IPS DF 4.7 (cell line): ENCODE measurements around the gene TMEM132E.

Source experiments
- DNase-seq: peaks from one replicate; pipeline ENCODE4 v3.0.0-alpha.2; 2013; ENCODE audit warnings: low spot score; ENCODE audit errors: extremely low read depth

Gene TMEM132E

DNA sequence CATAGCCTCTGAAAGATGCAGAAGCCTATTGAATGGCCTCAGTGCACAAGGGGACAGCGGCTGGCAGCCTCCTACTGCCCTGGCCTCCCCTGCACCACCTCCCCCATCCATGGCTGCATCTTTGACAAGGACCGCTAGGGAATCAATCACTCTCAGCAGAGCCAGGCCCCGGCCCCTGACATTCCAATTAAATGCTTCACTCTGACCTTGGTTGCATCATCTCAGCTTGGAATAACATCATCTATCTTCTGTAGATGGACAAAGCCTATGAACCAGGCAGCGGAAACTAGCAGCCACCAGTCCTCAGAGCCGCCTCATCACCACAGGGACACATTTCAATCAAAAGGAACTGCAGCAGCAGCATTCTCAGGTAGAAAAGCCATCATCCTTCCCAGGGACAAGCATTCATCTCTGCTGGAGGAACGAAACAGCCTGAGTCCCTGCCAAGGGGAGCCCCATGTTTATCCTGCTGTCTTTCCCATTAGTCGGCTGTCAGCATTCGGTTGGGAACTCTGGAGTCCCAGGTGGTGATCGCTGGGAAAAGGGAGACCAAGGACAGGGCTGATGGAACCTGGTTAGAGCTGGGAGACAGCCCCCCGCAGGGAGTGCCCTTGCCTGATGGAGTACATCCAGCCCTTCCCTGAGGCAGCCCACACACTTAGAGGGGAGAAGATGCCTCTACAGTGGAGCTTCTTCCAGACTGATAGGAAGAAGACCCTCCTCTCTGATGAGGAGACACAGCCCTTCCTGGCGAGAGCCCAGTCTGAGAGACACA, 11.5 kb upstream of the TMEM132E start:
- DNase-seq: no peak

DNA sequence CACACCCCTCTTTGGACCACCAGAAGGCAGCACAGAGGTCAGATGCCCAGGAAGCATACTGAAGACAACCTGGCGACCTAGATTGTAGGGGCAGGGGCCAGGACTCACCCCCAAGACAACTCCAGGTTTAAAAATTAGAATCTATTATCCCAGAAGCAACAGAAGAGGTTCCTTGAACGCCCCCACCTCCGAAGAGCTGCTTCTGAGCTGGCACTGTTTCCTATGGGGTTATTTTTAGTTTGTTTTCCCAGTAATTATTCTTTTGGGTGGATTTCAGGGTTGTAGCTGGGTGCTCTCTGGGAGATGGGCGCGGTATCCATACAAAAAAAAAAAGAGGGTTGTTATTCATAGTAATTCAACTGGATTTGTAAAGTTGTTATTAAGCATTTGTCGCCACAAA, 10.4 kb upstream of the TMEM132E start:
- no peak for DNase-seq

DNA sequence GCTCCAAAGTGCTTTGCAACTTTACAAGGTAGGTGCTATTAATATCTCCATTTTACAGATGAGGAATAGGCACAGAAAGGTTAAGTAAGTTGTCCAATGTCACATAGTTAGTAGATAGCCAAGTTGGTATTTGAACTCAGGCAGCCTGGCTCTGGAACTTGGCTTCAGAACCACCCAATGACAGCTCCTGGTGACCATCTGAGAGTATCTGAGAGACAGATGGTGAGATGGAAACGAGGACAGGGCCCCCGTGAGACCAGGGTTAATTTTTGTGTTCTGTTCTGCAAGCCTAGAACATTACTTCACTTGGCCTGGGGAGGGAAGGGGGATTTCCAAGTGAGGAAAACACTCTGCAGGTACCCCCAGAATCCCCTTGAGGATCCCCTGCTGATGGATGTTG, 9.8 kb upstream of the TMEM132E start:
- DNase-seq: no peak

DNA sequence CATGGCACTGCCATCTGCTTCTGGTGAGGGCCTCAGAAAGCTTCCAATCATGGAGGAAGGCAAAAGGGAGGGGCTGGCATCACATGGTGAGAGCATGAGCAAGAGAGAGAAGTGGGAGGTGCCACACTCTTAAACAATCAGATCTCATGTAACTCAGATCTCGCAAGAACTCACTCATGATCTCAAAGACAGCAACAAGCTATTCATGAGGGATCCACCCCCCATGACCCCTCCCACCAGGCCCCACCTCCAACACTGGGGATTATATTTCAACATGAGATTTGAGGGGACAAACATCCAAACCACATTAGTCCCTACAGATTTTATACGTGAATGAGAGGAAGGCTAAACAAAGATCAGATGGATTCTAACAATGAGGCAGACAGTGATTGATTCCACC, 8.9 kb upstream of the TMEM132E start:
- no peak for DNase-seq

DNA sequence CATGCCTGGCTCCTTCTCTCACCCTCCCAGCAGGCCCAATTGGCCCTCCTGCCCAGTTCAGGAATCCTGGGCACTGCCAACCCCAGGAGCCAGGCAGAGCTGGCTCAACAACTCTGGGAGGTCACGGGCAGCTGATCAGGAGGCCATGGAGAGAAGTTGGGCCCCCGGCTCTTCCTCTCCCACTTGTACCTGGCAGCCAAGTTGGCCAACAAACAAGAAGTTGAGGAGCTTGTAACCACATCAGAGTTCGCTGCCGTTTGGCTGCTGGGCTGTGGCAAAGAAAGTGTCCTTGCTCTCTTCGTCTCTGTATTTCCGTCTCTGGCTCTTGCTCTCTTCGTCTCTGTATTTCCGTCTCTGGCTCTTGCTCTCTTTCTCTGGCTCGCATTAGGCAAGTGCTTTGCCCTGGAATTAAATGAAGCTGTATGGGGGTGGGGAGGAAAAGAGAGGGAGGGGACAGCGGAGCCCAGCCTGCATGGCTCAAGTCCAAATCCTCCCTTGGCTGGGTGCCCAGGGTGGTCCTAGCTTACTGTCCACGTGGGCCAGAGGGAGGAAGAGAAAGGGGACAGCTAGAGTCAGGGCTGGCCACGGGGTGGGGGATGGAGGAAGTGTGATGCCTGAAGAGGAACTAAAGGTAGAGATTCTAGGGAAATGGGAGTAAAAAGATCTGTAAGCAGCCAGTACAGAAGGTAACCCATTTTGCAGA, 7.8 kb upstream of the TMEM132E start:
- no peak for DNase-seq

DNA sequence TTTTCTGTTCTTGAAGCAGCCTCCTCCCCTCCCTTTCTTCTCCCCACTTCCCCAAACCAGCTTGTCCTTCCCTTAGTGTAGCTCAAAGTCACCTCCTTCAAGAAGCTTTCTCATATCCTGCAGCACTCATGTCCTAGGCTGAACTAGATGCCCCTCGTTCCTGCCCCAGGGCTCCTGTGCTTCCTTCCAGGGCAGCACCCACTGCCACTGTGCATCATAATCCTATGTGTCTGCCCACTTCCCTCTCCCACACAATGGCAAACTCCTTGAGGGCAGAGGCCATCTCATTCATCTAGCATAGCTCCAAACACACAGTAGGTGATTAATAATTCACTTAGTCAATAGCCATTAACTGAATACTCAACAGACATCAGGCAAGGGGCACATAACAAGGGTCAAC, 6.9 kb upstream of the TMEM132E start:
- DNase-seq: no peak

DNA sequence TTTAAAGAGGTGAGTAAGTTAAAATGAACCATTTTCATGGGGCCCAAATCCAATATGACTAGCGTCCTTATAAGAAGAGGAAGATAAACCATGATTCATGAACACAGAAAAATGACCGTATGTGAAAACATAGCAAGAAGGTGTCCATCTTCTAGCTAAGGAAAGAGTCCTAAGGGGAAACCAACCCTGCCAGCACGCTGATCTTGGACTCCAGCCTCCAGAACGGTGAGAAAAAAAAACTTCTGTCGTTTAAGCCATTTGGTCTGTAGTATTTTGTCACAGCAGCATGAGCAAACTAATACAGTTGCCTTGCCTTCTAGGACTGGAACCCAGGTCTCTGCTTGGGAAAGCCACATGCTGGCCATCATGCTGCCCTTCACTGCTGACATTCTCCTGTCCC, 4.2 kb upstream of the TMEM132E start:
- DNase-seq: no peak

DNA sequence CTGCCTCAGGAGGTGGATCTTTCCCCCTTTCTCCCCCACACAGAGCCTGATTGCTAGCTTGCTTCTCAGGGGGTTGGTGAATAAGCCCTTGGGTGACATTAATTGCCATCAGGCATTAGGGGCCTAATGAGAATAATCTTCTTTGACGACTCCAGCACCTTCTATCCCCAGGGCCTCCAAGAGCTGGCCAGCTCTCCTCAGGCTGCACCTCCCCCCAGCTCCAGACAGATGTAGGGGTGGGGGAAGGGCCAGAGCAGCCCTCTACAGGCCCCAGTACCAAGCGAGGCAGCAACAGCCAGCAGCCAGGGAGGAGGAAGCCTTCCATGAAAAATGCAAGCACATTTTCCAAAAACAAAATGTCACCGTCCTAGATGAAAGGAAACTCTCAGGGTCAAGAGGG, 1.4 kb upstream of the TMEM132E start:
- DNase-seq: no peak

DNA sequence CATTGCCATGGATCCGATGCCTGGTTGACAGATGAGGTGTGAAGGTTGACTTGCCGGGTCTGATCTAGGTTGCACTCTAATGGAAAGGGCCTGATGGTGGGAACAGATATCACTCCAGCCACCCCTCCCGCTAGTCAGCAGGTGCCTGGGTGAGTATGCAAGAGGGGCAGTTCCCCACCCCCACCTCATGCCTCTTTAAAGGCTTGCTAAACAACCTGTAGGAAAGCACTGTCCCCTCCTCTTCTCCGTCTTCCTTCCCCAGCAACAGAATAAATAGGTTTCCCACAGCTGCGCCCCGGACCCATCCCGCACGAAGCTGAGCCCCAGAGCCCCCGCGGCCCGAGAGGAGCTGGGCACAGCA, 746 bp upstream of the TMEM132E start:
- no peak for DNase-seq

DNA sequence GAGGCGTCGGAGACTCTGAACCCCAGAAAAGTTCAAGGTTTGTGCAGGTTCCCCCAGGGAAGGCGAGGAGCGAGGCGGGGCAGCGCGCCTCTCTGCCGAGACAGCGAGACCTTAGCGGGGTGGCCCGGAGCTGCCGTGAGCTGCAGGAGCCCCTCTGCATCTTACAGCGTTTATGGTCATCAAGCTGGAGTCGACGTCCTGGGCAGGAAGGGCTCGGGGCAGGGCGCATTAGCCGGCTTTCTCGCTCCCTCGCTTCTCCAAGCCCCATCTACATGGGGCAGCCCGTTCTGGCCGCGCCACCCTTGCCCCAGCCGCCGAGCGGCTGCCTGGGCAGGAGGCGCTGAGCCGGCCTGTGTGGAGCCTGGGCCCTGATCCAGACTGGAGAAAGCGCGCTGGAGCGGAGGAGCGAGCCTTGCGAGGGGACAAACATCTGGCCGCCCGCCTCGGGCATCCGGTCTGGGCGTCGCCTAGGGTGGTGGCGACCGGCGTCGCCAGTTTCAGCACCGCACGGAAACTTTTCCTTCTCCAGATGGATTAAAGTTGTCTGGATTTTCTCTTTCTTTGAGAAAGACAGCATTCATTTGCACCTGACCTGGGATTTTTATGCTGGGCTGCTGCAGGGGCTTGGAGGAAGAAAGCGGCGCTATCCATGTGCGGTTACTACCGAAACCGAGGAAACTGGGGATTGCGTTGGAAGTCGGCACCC, 750 bp downstream of the TMEM132E start:
- DNase-seq: no peak

DNA sequence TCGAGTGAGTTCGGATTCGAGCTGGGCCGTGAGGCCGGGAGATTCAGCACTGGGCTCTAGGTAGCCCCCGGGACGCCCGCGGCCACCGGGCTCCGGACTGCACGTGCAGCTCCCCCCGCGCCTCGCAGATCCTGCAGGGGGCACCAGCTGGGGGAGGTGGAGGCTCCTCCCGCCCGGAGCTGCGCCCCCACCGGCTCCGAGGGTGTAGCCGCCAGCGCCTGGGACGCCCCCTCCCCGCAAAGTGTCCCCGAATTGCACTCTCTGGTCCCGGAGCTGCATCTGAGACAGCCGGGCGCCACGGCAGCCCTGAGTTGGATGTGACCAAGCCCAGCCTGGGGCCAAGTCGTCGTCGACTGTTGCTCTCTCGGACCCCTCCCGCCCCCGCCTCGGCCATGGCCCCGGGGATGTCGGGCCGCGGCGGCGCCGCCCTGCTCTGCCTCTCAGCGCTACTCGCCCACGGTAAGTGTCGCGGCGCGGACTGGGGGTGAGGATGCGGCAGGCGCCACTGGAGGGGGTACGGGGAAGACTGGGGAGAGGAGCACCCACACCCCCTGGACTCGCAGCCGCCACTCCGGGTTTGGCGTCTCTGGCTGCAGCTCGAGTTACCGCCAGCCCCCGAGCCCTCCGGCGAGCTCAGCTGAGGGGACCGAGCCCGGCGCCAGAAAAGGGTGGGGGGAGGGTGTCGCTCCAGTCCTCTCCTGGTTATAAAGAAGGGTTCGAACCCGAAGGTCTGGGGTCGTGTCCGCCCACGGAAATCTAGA, 1.5 kb downstream of the TMEM132E start:
- no peak for DNase-seq

DNA sequence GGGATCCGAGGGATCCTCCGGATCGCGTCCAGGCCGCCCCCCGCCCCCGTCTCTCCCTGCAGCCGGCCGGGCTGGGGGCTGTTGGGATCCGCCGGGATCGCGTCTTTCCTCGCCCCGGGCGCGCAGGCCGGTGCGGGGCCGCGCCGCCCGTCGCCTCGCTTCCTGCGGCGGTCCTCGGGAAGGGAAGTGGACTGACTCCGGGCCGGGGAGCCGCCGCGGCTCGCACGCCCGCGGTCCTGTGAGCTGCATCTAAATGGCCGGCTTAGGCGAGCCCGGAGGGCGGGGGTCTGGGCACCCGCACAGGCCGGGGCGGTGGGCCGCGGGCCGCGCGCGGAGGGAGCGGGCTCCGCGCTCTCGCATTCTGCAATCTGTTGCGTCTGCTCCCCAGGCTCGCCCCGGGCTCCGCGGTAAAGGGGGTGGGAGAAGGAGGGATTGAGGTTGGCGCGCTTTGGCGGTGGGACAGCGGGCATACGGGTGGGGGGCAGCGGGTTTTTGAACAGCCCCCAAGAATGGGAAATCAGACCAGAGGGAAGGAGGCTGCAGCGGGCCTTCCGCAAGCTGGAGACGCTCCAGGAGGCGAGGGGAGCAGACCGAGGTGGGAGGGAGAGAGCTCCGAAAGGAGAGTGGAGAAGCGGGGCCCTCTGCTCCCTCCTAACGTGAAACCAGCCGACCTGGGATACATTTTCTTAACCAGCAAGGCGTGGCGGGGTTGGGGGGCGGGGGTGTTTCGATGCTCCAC, 2.2 kb downstream of the TMEM132E start:
- DNase-seq: no peak

DNA sequence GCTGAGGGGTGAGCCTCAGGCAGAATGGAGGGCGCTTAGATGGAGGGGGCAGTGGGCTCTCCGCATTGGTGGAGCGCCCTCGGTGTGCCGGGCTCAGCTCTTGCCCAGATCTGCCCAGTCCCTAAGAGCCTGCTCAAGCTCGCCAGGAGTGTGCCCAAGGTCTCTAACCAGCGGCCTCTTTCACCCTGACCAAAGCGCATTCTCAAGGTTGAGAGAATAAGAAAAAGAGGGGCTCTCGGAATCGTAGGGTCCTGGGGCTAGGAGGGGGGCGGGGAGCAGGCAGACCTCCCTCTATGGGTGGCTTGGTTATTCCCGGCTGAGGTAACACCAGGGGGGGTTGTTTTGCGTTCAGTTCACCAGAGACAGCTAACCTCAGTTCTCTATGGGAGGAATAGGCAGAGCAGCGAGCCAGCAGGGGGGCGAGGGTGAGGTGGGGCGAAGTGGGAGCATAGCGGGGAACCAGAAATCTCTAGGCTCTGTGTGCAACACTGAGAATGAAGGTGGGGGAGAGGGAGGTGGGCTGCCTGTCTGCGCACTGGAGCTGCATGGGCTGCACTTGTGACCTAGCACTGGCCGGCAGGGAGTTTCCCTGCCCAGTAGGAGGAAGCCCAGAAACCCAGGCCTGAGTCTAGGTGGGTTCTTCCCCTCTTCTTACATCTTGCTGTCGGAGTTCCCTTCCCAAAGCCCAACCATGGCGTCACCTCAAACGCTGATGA, 3.0 kb downstream of the TMEM132E start:
- no peak for DNase-seq

DNA sequence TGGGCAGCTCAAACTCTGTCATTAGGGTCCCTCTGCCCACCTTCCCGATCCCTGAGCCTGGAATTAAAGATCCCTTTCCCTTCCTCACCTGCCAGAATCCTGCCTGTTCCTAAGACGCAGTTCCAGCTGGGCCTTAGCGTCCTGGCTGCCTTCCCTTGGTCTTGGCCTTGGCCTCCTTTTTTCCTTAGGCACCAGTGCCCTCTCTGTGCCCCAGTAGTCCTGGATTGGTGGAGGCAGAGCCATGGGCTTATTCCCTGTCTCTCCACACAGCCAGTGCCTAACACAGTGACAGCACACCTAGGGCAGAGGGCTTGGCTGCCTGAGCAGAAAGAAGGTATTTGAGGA, 3.5 kb downstream of the TMEM132E start:
- no peak for DNase-seq

DNA sequence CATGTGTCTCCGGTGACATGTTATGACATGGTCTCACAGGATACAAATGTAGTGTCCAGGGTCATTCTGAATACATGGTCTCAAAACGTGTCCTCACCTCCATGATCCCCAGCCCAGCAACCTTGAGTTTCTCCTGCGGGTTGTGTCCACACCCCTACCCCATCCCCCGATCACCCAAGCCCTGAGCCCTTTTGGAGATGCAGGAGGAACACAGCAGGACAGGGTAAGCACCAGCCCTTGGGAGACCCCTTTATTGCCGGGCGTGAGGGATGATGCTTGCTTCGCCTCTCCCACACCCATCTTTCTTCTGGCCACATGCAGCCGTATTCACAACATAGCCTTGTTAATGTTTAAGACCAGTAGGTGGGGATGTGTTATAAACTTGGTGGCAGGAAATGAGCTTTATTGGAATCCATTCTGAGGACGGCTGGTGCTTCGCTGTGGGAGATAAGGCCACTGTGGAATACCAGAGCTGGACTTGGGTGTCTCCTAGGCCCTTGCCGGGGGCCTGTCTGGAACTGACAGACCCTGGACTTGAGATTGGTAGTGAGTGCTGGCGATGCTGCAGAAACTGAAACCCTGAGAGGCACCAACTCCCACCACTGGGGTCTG, 5.5 kb downstream of the TMEM132E start:
- no peak for DNase-seq

DNA sequence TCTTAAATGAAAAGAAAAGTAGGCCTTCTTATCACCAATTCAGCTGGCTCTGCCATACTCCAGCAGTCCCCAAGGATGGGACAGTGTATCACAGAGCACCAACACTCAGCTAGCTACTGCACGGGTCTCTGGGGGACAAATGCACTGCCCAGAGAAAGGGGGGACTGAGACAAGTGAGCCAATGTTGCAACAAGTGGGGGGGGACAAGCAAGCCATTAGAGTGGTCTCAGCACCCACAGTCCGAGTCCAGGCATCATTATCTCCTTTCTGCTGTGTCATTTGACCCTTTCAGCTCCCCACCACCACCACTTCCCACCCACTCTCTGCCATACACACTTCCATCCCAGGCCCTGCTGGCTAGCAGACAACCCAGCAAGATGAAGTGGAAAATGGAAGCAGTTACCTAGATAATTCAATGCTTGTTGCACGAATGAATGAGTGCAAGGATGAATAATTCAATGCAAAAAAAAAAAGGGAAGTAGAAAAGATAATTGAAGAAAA, 7.0 kb downstream of the TMEM132E start:
- DNase-seq: no peak

DNA sequence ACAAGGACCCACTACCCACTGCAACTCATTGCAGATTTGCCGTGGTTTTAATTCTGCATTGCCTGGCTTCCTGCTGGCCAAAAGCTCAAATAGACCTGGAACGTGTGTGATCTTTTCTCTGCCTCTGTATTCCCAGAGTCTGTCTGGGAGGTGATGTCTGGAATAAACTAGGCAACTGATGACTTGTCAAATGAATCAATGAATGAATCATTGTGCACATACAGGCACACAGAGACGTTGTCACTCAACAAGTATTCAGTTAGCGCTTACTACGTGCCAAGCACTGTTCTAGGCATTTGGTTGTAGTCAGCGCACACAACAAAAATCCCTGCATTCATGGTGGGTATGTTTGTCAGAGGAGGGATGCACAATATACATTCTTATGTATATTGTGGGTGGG, 8.9 kb downstream of the TMEM132E start:
- DNase-seq: no peak

DNA sequence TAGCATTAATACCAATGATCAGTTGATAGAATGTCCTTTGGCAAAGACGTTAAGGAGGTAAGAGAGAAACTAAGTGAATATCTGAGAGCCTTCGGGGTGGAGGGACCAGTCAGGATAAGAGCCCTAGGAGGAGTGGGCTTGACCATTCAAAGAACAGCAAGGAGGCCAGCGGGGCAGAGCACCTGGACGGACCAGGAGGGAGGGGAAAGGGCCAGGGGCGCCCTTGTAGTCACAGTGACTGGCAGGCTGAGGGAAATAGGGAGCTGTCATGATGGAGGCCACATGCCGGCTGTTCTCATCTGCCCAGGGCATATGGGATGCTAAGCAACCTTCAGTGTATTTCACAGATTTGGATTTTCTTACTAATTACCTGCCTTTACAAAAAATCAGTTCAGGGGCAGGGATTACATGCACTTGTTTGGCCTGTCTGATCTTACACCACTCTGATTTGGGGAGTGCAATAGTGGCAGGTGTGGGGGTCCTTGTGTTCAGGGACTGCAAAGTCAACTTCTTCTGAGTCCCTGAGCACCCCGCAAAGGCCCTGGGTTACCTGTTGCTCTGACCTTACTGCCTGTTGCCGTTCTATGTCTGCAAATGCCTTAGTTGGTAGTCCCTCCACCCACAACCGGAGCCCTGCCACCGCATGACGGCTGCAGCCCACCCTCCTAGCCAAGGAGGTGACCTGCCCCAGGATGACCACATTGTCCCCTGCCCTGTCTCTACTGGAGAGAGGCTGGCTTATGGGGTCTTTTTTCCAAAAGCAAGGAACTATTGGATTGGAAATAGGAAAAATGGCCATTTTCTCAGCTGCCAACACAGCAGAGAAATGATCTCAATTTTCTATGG, 10.0 kb downstream of the TMEM132E start:
- DNase-seq: no peak

DNA sequence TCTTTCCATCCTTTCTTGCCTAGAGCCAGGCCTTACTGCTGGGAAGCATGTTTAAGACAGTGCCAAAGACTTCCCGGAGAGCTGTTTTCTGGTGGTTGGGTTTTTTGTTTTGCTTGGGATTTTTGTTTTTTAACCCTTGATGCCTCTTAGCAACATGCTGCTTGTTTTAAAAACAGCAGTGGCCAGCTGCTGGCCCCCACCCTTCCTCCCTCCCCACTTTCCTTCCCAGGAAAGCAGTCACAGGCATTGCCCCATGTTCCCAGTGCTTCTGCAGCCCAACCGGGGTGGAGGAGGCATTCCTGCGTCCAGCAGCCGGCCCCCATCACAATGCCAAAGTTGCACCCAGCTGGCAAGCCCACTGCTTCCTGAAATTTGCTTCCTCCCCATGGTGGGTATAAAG, 12.6 kb downstream of the TMEM132E start:
- DNase-seq: no peak
